GM12801 (cell line): ENCODE data around the gene GALNT9.

ENCODE experiments used
- CTCF ChIP-seq: IDR thresholded peaks from one replicate; pipeline ENCODE4 v1.5.1; 2011; ENCODE audit warnings: control low read depth; ENCODE audit not compliant: insufficient read length; ENCODE audit errors: extremely low read depth

Gene GALNT9

GRCh38 chr12:132367071-132367851, 37.9 kb upstream of the GALNT9 start:
- TF ChIP-seq CTCF = no peak

- no peak for TF ChIP-seq CTCF
These were observed 37.0 kb upstream of the GALNT9 start for GRCh38 chr12:132366341-132366861.

- no peak for TF ChIP-seq CTCF
These were observed 35.8 kb upstream of the GALNT9 start for GRCh38 chr12:132365226-132365625.

GRCh38 chr12:132364348-132364902, 35.0 kb upstream of the GALNT9 start:
- no peak for TF ChIP-seq CTCF

GRCh38 chr12:132363661-132364347, 34.4 kb upstream of the GALNT9 start:
- no peak for TF ChIP-seq CTCF

- no peak for TF ChIP-seq CTCF
These were observed 33.7 kb upstream of the GALNT9 start for GRCh38 chr12:132362996-132363660.
